SU-DHL-6 (cell line): Measurements from ENCODE around the gene LRRC8A.
"Not testable (repeated sequence)": the region's sequence is repeated elsewhere in the genome, so short reads cannot be mapped to it uniquely, and the experiment has no call there.

Source experiments
- EZH2phosphoT487 ChIP-seq: fragments of 200-600 bp; sonication (generic), shearing (Covaris generic); conservative IDR thresholded peaks from 2 replicates; pipeline ENCODE4 v1.6.1; 2018; ENCODE audit warnings: mild to moderate bottlenecking, antibody characterized with exemption, low read length, moderate library complexity, mixed read lengths
- TF ChIP-seq, protein P1 (sequence below): fragments of 200-600 bp; sonication (generic); IDR thresholded peaks from one replicate; pipeline ENCODE4 v1.5.1; 2017; ENCODE audit warnings: antibody characterized with exemption, mild to moderate bottlenecking, low read length, moderate library complexity; ENCODE audit not compliant: insufficient read depth, poor library complexity, severe bottlenecking

- TF ChIP-seq, protein P1, sequence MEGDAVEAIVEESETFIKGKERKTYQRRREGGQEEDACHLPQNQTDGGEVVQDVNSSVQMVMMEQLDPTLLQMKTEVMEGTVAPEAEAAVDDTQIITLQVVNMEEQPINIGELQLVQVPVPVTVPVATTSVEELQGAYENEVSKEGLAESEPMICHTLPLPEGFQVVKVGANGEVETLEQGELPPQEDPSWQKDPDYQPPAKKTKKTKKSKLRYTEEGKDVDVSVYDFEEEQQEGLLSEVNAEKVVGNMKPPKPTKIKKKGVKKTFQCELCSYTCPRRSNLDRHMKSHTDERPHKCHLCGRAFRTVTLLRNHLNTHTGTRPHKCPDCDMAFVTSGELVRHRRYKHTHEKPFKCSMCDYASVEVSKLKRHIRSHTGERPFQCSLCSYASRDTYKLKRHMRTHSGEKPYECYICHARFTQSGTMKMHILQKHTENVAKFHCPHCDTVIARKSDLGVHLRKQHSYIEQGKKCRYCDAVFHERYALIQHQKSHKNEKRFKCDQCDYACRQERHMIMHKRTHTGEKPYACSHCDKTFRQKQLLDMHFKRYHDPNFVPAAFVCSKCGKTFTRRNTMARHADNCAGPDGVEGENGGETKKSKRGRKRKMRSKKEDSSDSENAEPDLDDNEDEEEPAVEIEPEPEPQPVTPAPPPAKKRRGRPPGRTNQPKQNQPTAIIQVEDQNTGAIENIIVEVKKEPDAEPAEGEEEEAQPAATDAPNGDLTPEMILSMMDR = not testable (repeated sequence)
- not testable (repeated sequence) for TF ChIP-seq EZH2phosphoT487
These were observed 38.8 kb upstream of the LRRC8A start for GRCh38 chr9:128843171-128843570.
